ENCODE results near the gene FAT1. TPM values are rescaled to one million over a fixed set of nuclear protein-coding genes. Genes with fewer than 3 reads are reported as not detected.

The FAT1 gene
- total RNA-seq, 1 experiment from 2014 or later: 107 TPM

DNA sequence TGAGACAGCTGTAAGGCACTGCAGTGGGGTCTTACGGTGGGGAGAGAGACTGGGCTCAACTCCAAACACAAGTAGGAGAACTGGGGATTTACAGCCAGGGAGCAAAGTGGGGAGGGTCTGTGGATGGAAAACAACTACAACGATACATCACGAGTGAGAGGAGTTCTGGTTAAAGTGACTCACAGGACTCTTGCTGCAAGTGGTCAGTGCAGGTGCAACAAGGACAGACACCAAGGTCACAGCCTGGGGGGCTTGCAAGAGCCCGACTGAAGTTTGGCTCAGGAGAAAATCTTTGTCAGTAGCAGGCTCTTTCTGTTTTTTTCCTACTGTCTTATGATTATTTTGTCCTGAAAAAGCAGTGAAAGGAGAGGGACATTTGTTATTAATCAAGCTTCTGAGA, 10.1 kb upstream of the FAT1 start:
- intact Hi-C loops (cut with micrococcal nuclease; ENCODE audit: unreplicated experiment): no loop called here
- POLR2A ChIA-PET (ENCODE audit: low non-redundant PET): no interaction called here
- Histone ChIP-seq H3K27me3 (replicated peaks; ENCODE audit: insufficient read depth, low read depth, low read length, poor library complexity) (no peaks in the 10 kb centered on the region), H3K4me3 (ENCODE audit: low read depth, low read length, poor library complexity, severe bottlenecking) (no peak overlapping the region), H3K27ac (ENCODE audit: low read depth, low read length, poor library complexity, severe bottlenecking) (no peak overlapping the region), H3K4me1 (ENCODE audit: insufficient read depth, low read length, poor library complexity, severe bottlenecking) (peaks cover under 1% of the 10 kb centered on the region), H3K36me3 (ENCODE audit: insufficient read depth, low read length, poor library complexity, severe bottlenecking) (no peaks in the 10 kb centered on the region), H3K9me3 (ENCODE audit: low read depth, low read length, poor library complexity, severe bottlenecking) (no peaks in the 10 kb centered on the region)
- BruUV-seq (replicated peaks): no TSS peak
- no peak for DNase-seq (ENCODE audit: low spot score)
- TF ChIP-seq EZH2 (IDR thresholded peaks at IDR 0.05; ENCODE audit: borderline replicate concordance, low read depth, low read length, poor library complexity, severe bottlenecking): no peak
- TF ChIP-seq, protein P1, sequence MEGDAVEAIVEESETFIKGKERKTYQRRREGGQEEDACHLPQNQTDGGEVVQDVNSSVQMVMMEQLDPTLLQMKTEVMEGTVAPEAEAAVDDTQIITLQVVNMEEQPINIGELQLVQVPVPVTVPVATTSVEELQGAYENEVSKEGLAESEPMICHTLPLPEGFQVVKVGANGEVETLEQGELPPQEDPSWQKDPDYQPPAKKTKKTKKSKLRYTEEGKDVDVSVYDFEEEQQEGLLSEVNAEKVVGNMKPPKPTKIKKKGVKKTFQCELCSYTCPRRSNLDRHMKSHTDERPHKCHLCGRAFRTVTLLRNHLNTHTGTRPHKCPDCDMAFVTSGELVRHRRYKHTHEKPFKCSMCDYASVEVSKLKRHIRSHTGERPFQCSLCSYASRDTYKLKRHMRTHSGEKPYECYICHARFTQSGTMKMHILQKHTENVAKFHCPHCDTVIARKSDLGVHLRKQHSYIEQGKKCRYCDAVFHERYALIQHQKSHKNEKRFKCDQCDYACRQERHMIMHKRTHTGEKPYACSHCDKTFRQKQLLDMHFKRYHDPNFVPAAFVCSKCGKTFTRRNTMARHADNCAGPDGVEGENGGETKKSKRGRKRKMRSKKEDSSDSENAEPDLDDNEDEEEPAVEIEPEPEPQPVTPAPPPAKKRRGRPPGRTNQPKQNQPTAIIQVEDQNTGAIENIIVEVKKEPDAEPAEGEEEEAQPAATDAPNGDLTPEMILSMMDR (conservative IDR thresholded peaks at IDR 0.05; ENCODE audit: low read depth, low read length): no peak
- CTCF ChIA-PET: no interaction called here

DNA sequence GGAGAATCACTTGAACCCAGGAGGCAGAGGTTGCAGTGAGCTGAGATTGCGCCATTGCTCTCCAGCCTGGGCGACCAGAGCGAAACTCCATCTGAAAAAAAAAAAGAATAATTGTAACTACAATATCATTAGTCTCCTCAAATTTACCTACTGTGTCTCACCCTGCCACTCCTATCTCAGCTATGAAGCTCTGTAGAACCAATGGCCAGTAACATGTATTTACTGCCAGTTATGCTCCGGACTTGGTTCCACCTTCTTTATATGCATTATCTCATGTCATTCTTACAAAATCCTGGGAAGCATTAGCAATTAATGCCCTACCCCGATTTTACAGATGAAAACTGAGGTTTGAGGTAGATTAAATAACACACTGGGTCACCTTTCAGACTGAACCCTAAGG, 7.0 kb upstream of the FAT1 start:
- POLR2A ChIA-PET (ENCODE audit: low non-redundant PET): no interaction called here
- H3K27me3 ChIP-seq (replicated peaks; ENCODE audit: insufficient read depth, low read depth, low read length, poor library complexity): no peaks in the 10 kb centered on the region
- H3K4me1 ChIP-seq (ENCODE audit: insufficient read depth, low read length, poor library complexity, severe bottlenecking): peaks cover 7% of the 10 kb centered on the region
- TF ChIP-seq, protein P1 (conservative IDR thresholded peaks at IDR 0.05; ENCODE audit: low read depth, low read length): no peak
- no peak for TF ChIP-seq EZH2 (IDR thresholded peaks at IDR 0.05; ENCODE audit: borderline replicate concordance, low read depth, low read length, poor library complexity, severe bottlenecking)
- no TSS peak for BruUV-seq (replicated peaks)
- no peaks in the 10 kb centered on the region for H3K9me3 ChIP-seq (ENCODE audit: low read depth, low read length, poor library complexity, severe bottlenecking)
- intact Hi-C loops (cut with micrococcal nuclease; ENCODE audit: unreplicated experiment): no loop called here
- CTCF ChIA-PET: no interaction called here
- no peak for DNase-seq (ENCODE audit: low spot score)
- no peaks in the 10 kb centered on the region for H3K36me3 ChIP-seq (ENCODE audit: insufficient read depth, low read length, poor library complexity, severe bottlenecking)
- no peak overlapping the region for H3K4me3 ChIP-seq (ENCODE audit: low read depth, low read length, poor library complexity, severe bottlenecking)
- H3K27ac ChIP-seq (ENCODE audit: low read depth, low read length, poor library complexity, severe bottlenecking): no peak overlapping the region

DNA sequence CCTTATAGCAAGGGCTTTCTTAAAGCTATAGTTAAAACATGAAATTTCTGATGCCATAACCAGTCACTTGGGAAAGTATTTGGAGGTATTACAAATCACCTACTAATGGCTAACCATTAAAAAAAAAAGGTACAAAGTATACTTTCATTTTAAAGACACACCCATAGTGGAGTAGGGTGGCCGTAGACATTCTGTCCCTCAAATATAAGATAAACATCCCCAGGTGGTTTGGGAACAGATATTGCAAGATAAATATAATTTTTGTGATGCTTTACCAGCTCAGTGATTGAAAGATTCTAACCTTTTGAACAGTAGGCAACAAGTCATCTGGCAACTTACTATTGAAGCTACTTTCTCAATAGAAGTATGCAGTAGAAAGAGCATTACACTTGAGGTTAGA, 6.2 kb upstream of the FAT1 start:
- H3K36me3 ChIP-seq (ENCODE audit: insufficient read depth, low read length, poor library complexity, severe bottlenecking): no peaks in the 10 kb centered on the region
- intact Hi-C loops (cut with micrococcal nuclease; ENCODE audit: unreplicated experiment): loop anchor here (5.0 to 10.0 kb wide), 6 partner anchors 92 to 872 kb away; no protein-coding TSS in a partner anchor
- no peak for DNase-seq (ENCODE audit: low spot score)
- ChIA-PET POLR2A (ENCODE audit: low non-redundant PET) (no interaction called here), CTCF (no interaction called here)
- no TSS peak for BruUV-seq (replicated peaks)
- no peak overlapping the region for H3K27ac ChIP-seq (ENCODE audit: low read depth, low read length, poor library complexity, severe bottlenecking)
- no peaks in the 10 kb centered on the region for H3K27me3 ChIP-seq (replicated peaks; ENCODE audit: insufficient read depth, low read depth, low read length, poor library complexity)
- no peak overlapping the region for H3K4me3 ChIP-seq (ENCODE audit: low read depth, low read length, poor library complexity, severe bottlenecking)
- H3K4me1 ChIP-seq (ENCODE audit: insufficient read depth, low read length, poor library complexity, severe bottlenecking): peaks cover 7% of the 10 kb centered on the region
- TF ChIP-seq, protein P1 (conservative IDR thresholded peaks at IDR 0.05; ENCODE audit: low read depth, low read length): no peak
- TF ChIP-seq EZH2 (IDR thresholded peaks at IDR 0.05; ENCODE audit: borderline replicate concordance, low read depth, low read length, poor library complexity, severe bottlenecking): no peak
- H3K9me3 ChIP-seq (ENCODE audit: low read depth, low read length, poor library complexity, severe bottlenecking): no peaks in the 10 kb centered on the region

Data from A673 (cell line).